ENCODE measurements around the gene MRPS26.
A peak's percentile ranks its signal among the peaks of the same experiment; 100 is the strongest.
"Not testable (repeated sequence)": the region's sequence is repeated elsewhere in the genome, so short reads cannot be mapped to it uniquely, and the experiment has no call there.

Gene MRPS26

GRCh38 chr20:3045816-3046676 is at the start of gene MRPS26:
Gene MRPS26, plus strand, starts transcription at chr20:3046052. Its CDS starts 17 bp downstream, at chr20:3046069.
- DNase-seq = peak; percentile 84

- DNase-seq = no peak
Observed at GRCh38 chr20:2998728-2999127, 47.1 kb upstream of the MRPS26 start.

GRCh38 chr20:3000852-3001523 is 44.9 kb upstream of the MRPS26 start:
- DNase-seq = peak; percentile 42

DNA sequence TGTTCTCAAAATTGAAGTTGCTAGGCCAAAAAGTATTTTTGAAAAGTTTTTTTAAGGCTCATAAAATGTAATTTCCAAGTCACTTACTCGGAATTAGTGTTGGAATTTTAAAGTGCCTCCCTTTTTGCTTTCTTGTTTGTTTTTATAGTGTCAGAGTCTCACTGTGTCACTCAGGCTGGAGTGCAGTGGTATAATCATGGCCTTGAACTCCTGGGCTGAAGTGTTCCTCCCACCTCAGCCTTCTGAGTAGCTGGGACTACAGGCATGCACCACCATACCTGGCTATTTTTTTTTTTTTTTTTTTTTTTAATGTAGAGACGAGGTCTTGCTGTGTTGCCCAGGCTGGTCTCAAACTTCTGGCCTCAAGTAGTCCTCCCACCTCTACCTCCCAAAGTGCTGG is 42.4 kb upstream of the MRPS26 start:
- no peak for DNase-seq

DNA sequence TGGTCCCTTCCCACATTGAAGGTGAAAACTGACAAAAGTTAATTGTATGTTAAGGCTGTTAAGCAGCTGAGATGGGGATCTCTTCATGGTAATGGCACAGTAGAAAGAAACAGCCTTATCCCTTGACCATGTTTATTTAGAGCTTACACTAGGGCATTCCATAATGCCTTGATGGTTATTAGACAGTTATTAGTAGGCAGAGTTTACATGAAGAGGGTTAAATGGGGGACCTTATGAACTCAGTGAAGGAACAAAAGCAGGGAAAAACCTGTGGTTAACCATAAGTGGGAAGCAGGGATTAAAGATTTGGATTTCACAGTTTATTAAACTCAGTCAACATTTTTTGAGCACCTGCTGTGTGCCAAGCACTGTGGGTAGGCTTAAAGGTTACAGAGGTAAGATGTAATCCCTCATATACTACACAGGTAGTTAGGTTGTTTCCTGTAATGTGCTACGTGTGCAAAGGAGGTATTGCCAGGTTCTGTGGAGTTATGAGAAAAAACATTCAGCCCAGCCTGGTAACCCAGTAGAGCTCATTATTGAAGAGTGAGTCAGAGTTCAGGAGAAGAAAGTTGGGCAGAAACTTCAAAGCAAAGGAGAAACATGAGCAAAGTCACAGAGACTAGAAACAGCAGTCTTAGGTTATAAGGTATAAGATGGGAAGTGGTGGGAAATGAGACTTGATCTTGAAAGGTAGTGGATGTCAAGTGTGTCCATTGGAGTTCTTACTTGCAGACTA is 34.7 kb upstream of the MRPS26 start:
- no peak for DNase-seq

GRCh38 chr20:3011752-3012151 is 34.1 kb upstream of the MRPS26 start:
- DNase-seq = no peak

GRCh38 chr20:3013771-3014170 is 32.1 kb upstream of the MRPS26 start:
- no peak for DNase-seq

- DNase-seq = no peak
Observed at GRCh38 chr20:3014179-3014578, 31.7 kb upstream of the MRPS26 start.

DNA sequence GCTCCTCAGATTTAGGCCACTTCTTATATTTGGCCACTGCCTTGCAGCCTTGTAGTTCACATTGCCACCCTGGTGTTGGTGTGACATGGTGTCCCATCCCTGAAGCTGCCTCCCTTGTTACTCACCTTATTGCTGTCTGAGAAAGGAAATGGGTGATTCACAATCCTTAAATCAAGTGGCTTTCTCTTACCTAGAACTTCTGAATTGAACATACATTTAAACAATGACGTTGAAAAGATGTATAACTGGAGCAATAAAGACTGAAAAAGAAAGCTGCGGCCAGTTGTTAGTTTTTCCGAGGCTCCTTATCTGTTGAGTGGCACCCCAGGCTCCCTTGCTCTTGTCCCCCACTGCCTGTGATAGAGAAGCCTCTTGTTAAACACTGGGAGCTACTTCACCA is 31.2 kb upstream of the MRPS26 start:
- DNase-seq = no peak

GRCh38 chr20:3015302-3015701 is 30.6 kb upstream of the MRPS26 start:
- DNase-seq = not testable (repeated sequence)

- no peak for DNase-seq
Observed at GRCh38 chr20:3021327-3021726, 24.5 kb upstream of the MRPS26 start.

- no peak for DNase-seq
Observed at GRCh38 chr20:3021777-3022176, 24.1 kb upstream of the MRPS26 start.

- not testable (repeated sequence) for DNase-seq
Observed at GRCh38 chr20:3022559-3023490, 23.0 kb upstream of the MRPS26 start.

- no peak for DNase-seq
Observed at GRCh38 chr20:3027987-3028386, 17.9 kb upstream of the MRPS26 start.

DNA sequence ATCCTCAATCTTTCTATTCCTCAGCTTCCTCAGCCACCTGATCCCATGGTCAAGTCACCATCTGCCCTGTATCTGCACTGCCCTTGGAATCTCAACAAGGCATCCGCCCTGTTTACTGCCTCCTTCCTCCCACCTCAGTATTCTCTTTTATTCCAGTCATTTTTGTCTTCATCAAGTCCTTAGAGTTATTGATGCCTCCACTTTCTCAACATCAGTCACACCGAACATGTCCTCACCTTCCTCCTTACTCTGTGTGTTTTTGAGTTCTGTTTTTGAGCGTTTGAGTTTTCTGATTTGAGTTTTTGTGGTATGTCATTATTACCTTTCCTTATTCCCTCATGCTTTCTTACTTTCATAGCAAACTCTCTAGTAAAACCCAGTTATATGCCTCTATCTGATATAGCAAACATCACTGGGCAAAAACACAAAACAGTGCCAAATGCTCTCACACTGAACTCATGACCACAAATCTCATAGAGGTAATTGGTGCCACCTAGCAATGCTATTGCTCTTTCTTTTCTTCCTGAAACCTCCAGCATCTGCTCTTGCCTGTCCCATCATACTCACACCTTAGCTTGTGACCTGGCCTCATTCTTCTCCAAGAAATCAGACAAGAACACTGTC is 14.2 kb upstream of the MRPS26 start:
- DNase-seq = no peak

DNA sequence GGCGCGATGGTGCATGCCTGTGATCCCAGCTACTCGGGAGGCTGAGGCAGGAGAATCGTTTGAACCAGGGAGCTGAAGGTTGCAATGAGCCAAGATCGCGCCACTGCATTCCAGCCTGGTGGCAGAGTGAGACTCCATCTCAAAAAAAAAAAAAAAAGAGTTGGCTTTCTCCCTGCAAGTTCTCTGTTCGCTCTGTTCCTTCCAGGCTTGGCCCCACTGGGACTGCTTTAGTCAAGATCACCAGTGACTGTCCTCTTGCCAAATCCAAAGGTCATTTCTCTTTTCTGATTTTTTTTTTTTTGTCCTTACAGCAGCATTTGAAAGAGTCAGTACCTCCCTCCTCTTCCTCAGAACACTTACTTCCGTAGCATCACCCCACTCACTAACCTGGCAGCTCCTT is 13.2 kb upstream of the MRPS26 start:
- no peak for DNase-seq

- DNase-seq = no peak
Observed at GRCh38 chr20:3037654-3038053, 8.2 kb upstream of the MRPS26 start.

GRCh38 chr20:3038454-3038853 is 7.4 kb upstream of the MRPS26 start:
- no peak for DNase-seq

DNA sequence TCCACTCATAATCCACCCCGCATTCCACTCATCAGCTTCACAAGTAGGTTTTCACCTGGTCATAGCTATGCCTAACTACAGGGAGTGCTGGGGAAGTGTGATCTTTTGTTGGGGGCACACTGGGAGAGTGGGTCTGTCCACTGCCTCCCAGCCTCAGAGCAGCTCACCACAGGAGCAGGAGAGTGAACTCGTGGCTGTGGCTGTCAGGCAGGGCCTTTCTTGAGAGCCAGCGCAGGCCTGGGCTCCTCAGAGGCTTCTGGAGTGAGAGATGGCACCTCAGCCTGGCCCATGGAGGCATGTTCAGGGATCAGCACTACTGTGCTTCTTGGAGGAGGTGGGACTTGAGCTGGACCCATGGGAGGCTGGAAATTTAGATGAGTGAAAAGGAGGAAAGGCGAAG is 6.4 kb upstream of the MRPS26 start:
- DNase-seq = no peak

- DNase-seq = no peak
Observed at GRCh38 chr20:3040086-3040485, 5.8 kb upstream of the MRPS26 start.

- no peak for DNase-seq
Observed at GRCh38 chr20:3041854-3042409, 3.9 kb upstream of the MRPS26 start.

- DNase-seq = no peak
Observed at GRCh38 chr20:3042625-3043024, 3.2 kb upstream of the MRPS26 start.

Measured in SHP77 treated with DMSO at 0.1 percent for 48 hours (cell line).